CD4-positive, alpha-beta T cell treated with Interferon gamma for 1 hour (primary cell): ENCODE results near the gene GCNT2.
"Not testable (repeated sequence)": the region's sequence is repeated elsewhere in the genome, so short reads cannot be mapped to it uniquely, and the experiment has no call there.

Source experiments
- DNase-seq: peaks from one replicate; pipeline ENCODE4 v3.0.0-alpha.2; 2020

The GCNT2 gene

DNA sequence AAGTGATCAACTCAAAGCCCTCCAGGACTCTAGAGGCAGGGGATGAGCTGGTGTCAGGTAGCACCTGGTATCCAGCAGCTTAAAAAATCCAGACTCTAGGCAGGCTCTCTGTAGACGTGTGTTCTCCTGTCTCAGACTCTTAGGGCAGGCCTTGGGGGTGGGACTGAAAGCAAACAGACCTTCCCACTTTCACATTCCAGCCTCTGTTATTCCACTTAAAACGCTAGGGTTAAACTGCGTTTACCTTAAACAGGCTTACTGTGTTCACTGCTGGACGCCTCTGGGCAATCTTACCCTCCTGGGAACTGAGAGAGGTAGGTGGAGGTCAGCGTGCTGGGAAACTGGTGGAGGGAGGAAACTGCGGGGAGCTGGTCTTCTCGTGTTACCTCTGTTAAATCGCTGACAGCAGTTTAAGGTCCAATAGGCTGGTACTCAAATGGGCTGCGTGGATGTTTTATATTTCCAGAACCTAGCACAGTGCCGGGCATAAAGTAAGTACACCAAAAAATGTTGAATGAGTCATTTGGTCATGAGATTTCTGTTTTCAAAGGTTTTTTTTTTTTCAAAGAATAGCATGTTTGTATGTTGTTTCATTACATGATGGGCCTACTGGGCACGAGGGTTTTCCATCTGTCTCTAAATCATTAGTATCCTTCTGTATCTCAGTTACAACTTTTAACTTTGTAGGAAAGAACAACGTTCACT lies at the start of gene GCNT2:
TSS of gene GCNT2 (plus strand) at position 248 of the 705 bp plus-strand sequence. CDS start 7,561 bp downstream, outside the sequence.
- no peak for DNase-seq

- no peak for DNase-seq
Measured at GRCh38 chr6:10472634-10473033, 48.5 kb upstream of the GCNT2 start.

DNA sequence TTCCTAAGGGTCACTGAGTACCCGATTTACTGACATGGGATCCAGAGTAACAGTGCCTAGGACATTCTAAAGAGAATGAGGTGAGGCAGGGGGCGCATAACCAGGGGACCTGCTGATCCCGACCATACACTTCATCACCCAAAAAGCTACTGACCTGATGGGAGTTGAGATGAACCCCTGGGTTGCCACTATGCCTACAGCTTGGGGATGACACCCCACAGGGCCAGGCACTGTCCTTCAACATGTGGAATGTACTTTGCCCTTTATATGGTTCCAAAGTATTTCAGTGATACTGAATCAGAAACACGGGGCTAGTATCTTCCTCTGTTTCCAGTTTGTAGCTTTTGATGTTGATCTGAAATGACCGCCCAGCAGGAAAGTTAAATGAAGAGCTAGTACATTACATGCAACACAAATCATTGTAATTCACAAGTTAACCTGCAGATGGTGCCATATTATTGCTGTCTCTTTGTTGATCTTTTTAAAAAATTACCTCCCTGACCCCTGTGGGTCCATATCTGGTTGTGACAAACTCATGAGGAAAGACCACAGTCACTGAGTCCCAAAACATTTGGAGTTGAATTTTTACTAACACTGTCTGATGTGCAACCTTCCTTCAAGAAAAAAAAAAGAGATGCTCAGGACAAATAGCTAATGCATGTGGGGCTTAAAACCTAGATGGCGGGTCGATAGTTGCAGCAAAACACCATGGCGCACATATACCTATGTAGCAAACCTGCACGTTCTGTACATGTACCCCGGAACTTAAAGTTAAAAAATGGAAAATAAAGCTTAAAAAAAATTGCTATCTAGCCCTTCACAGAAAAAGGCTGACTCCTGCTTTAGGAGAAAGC lies 42.7 kb upstream of the GCNT2 start:
- DNase-seq, result no peak

DNA sequence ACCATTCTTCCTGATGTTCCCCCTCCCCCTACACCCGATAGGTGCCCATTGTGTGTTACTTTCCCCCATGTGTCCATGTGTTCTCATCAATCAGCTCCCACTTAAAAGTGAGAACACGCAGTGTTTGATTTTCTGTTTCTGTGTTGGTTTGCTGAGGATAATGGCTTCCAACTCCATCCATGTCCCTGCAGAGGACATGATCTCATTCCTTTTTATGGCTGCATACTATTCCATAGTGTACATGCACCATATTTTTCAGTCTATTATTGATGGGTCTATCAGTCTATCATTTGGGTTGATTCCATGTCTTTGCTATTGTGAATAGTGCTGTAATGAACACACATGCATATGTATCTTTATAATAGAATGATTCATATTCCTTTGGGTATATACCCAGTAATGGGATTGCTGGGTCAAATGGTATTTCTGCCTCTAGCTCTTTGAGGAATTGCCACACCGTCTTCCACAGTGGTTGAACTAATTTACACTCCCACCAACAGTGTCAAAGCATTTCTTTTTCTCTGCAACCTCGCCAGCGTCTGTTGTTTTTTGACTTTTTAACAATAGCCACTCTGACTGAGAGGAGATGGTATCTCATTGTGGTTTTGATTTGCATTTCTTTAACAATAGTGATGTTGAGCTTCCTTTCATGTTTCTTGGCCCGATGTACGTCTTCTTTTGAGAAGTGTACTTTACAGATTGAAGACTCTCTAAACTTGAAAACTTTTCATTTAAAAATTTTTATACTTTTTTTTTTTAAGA lies 41.0 kb upstream of the GCNT2 start:
- no peak for DNase-seq

DNA sequence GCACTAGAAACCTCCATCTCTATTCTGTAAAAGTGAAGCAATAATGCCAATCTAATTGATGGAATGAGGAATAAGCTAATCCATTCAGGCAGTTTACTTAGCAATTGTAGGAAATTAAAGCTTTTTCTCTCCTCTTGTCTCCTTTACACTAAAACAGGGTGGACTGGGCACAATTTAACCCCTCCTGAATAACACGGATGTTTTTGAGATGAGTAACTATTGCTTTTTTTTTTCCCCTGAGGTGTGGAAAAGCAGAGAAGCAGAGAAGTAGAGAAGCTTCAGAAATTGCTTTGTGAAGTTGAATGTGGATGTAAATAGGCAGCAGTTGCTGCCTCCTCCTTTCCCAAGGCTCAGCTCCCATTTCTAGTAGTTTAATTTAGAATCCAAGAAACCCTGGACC lies 40.0 kb upstream of the GCNT2 start:
- DNase-seq, result no peak

GRCh38 chr6:10482636-10483257 lies 38.4 kb upstream of the GCNT2 start:
- DNase-seq, result no peak

DNA sequence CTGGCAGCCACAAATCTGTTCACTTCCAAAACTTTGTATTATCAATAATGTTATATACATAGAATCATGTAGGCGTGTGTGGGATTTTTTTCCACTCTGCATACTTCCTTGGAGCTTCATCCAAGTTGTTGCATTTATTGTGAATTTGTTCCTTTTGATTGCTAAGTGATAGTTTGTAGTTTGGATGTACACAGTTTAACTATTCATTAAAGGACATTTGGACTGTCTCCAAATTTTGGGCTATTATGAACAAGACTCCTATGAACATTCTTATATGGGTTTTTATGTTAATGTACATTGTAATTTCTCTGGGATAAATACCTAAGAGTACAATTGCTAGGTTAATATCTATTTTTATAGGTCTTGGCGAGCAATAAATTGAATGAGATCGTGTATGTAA lies 36.2 kb upstream of the GCNT2 start:
- DNase-seq, result no peak

GRCh38 chr6:10485406-10485805 lies 35.7 kb upstream of the GCNT2 start:
- DNase-seq, result no peak

GRCh38 chr6:10486215-10486614 lies 34.9 kb upstream of the GCNT2 start:
- no peak for DNase-seq

DNA sequence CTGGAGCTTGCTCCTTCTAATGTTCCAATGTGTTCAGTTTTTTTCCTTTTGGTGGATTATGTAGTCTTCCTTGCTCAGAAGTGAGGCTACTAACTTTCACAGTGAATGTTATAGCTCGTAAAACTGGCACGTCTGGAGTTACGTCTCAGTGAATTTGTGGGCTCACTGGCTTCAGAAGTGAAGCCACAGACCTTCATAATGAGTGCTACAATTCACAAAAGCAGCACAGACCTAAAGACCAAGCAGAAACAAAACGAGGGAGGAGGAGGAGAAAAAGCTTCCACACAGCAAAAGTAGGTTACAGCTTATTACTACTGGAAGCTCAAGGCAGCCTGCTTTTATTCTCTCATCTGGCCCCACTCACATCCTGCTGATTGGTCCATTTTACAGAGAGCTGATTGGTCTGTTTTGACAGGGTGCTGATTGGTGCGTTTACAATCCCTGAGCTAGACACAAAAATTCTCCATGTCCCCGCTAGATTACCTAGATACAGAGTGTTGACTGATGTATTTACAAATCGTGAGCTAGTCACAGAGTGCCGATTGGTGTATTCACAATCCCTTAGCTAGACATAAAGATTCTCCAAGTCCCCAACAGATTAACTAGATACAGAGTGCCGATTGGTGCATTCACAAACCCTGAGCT lies 34.1 kb upstream of the GCNT2 start:
- DNase-seq, result not testable (repeated sequence)

DNA sequence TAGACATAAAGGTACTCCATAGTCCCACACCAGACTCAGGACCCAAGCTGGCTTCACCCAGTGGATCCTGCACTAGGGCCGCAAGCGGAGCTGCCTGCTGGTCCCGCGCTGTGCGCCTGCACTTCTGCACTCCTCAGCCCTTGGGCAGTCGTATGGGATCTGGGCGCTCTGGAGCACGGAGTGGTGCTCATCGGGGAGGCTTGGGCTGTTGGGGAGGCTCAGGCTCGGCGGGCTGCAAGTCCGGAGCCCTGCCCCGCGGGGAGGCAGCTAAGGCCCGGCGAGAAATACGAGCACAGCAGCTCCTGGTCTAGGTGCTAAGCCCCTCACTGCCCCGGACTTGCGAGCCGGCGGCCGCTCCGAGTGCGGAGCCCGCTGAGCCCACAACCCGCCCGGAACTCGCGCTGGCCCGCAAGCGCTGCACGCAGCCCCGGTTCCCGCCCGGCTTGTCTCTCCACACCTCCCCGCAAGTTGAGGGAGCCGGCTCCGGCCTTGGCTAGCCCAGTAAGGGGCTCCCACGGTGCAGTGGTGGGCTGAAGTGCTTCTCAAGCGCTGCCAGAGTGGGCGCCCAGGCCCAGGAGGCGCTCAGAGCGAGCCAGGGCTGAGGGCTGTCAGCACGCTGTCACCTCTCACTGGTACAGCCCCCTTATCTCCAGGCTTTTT lies 33.4 kb upstream of the GCNT2 start:
- DNase-seq, result no peak

GRCh38 chr6:10491463-10491862 lies 29.7 kb upstream of the GCNT2 start:
- DNase-seq, result no peak

DNA sequence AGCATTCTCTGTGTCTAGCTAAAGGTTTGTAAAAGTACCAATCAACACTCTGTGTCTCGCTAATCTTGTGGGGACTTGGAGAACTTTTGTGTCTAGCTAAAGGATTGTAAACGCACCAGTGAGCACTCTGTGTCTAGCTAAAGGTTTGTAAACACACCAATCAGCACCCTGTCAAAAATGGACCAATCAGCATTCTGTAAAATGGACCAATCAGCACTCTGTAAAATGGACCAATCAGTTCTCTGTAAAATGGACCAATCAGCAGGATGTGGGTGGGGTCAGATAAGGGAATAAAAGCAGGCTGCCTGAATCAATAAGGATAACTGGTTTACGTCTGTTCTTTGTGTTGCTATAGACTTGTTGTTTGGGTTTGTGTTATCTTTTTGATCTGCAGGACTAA lies 29.2 kb upstream of the GCNT2 start:
- DNase-seq, result not testable (repeated sequence)

GRCh38 chr6:10495029-10495428 lies 26.1 kb upstream of the GCNT2 start:
- no peak for DNase-seq

- DNase-seq, result no peak
Measured at GRCh38 chr6:10505529-10505928, 15.6 kb upstream of the GCNT2 start.

DNA sequence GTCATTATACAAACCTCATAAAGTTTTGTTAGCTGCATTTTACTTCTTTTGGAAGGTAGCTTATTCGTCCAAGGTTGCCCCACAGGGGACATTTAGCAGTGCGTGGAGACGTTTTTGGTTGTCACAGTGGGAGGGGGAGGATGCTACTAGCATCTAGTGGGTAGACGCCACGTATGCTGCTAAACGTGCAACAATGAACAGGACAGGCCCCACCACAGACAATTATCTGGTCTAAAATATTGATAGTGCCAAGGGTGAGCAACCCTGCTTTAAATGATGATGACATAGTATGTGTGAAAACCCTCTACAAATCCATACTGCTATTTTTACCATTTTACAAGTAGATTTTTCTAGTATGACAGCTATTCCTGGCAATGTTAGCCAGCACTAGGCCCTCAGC lies 13.9 kb upstream of the GCNT2 start:
- DNase-seq, result no peak

DNA sequence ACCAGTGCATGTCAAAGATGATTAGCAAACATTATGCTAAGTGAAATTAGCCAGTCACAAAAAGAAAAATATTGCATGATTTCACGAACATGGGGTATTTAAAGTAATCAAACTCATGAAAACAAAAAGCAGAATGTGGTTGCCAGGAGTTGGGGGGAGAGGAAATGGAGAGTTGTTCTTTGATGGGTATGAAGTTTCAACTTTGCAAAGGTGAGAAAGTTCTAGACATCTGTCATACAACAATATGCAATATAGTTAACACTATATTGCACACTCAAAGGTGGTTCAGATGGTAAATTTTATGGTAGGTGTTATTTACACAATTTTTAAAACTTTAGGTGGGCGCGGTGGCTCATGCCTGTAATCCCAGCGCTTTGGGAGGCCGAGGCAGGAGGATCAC lies 13.4 kb upstream of the GCNT2 start:
- DNase-seq, result no peak

GRCh38 chr6:10510592-10511367 lies 10.4 kb upstream of the GCNT2 start:
- peak; percentile 61 for DNase-seq

GRCh38 chr6:10511477-10511876 lies 9.7 kb upstream of the GCNT2 start:
- DNase-seq, result no peak

GRCh38 chr6:10513544-10513943 lies 7.6 kb upstream of the GCNT2 start:
- DNase-seq, result no peak
